Hepatocyte (in vitro differentiated cells): Measurements from ENCODE around the gene PKP4. TPM values are rescaled to one million over a fixed set of nuclear protein-coding genes. Genes with fewer than 3 reads are reported as not detected.

Experiments
- DNase-seq: peaks from one replicate; pipeline ENCODE4 v3.0.0-alpha.2; 2016; ENCODE audit warnings: low spot score
- H2AFZ ChIP-seq: fragments of 200-600 bp; sonication (generic); 2 replicates; pipeline ENCODE4 v1.6.0; 2016; ENCODE audit warnings: antibody characterized with exemption, mild to moderate bottlenecking
- H3K27ac ChIP-seq: fragments of 200-600 bp; sonication (generic); 2 replicates; pipeline ENCODE4 v1.5.1; 2016; ENCODE audit warnings: mild to moderate bottlenecking
- H3K27me3 ChIP-seq: fragments of 200-600 bp; sonication (generic); 2 replicates; pipeline ENCODE4 v1.6.1; 2016
- H3K36me3 ChIP-seq: fragments of 200-600 bp; sonication (generic); replicated peaks from 2 replicates; pipeline ENCODE4 v1.5.1; 2016; ENCODE audit warnings: low read depth; ENCODE audit not compliant: insufficient read depth
- H3K4me1 ChIP-seq: fragments of 200-600 bp; sonication (generic); 2 replicates; pipeline ENCODE4 v1.5.1; 2016; ENCODE audit warnings: mild to moderate bottlenecking, moderate library complexity; ENCODE audit not compliant: insufficient read depth
- H3K4me2 ChIP-seq: fragments of 200-600 bp; sonication (generic); 2 replicates; pipeline ENCODE4 v1.6.0; 2016
- H3K4me3 ChIP-seq: fragments of 200-600 bp; sonication (generic); 2 replicates; pipeline ENCODE4 v1.5.1; 2016; ENCODE audit warnings: mild to moderate bottlenecking
- H3K79me2 ChIP-seq: fragments of 200-600 bp; sonication (generic); 2 replicates; pipeline ENCODE4 v1.6.0; 2017; ENCODE audit warnings: mild to moderate bottlenecking
- H3K9me2 ChIP-seq: fragments of 200-600 bp; sonication (generic); replicated peaks from 2 replicates; pipeline ENCODE4 v1.6.0; 2017; ENCODE audit warnings: mild to moderate bottlenecking; ENCODE audit not compliant: insufficient read depth
- H3K9me3 ChIP-seq: fragments of 200-600 bp; sonication (generic); 2 replicates; pipeline ENCODE4 v1.5.1; 2016; ENCODE audit warnings: low read depth, mild to moderate bottlenecking
- H4K20me1 ChIP-seq: fragments of 200-600 bp; sonication (generic); 2 replicates; pipeline ENCODE4 v1.6.0; 2016; ENCODE audit warnings: mild to moderate bottlenecking; ENCODE audit not compliant: insufficient read depth, poor library complexity, severe bottlenecking
- CTCF ChIP-seq: fragments of 200-600 bp; sonication (generic); IDR thresholded peaks from 2 replicates; pipeline ENCODE4 v1.5.1; 2016; ENCODE audit warnings: antibody characterized with exemption, mild to moderate bottlenecking; ENCODE audit not compliant: poor library complexity
- EZH2 ChIP-seq: fragments of 200-600 bp; sonication (generic); IDR thresholded peaks from 2 replicates; pipeline ENCODE4 v1.6.1; 2016; ENCODE audit warnings: antibody characterized with exemption, mild to moderate bottlenecking, borderline replicate concordance
- EZH2phosphoT487 ChIP-seq: fragments of 200-600 bp; sonication (generic); IDR thresholded peaks from one replicate; pipeline ENCODE4 v1.6.1; 2018; ENCODE audit warnings: antibody characterized with exemption, mild to moderate bottlenecking, low read depth, moderate library complexity; ENCODE audit not compliant: unreplicated experiment, severe bottlenecking
- whole genome bisulfite sequencing: methylation state at CpG from one replicate; pipeline ENCODE4 v1.1.6; 2016; ENCODE audit warnings: low lambda C conversion rate; ENCODE audit errors: missing lambda C conversion rate; 5-methylcytosine and 5-hydroxymethylcytosine counted together
- polyA plus RNA-seq: library from polyadenylated mRNA; unstranded; fragments of >200 nt; fragmentation: Nextera tagmentation; extraction: Ambion mirVana; gene quantifications from 2 replicates; pipeline ENCODE4 v1.2.1, GENCODE V29; 2016
- total RNA-seq: library from RNA; depleted of rRNA; stranded (reverse); fragments of >200 nt; gene quantifications from 2 replicates; pipeline ENCODE4 v1.2.3, GENCODE V29; 2014

Gene PKP4
- total and polyA plus RNA-seq, 2 experiments from 2014 or later, result 10.6 to 32.2 TPM

- Histone ChIP-seq H3K27ac (no peak overlapping the region), H4K20me1 (no peaks in the 10 kb centered on the region), H3K27me3 (no peaks in the 10 kb centered on the region), H3K9me2 (no peaks in the 10 kb centered on the region), H3K36me3 (no peaks in the 10 kb centered on the region), H3K4me1 (no peaks in the 10 kb centered on the region), H3K4me2 (peak overlapping the region; percentile 3), H3K79me2 (no peaks in the 10 kb centered on the region), H3K4me3 (no peak overlapping the region), H3K9me3 (no peaks in the 10 kb centered on the region), H2AFZ (no peak overlapping the region)
- 65% methylated on average over 3 of the region's 3 CpGs for WGBS
- DNase-seq, result peak; percentile 25
- no peak for TF ChIP-seq EZH2
- TF ChIP-seq CTCF, result no peak
- TF ChIP-seq EZH2phosphoT487, result no peak
Measured at GRCh38 chr2:158600155-158600802, 143.5 kb downstream of the PKP4 start.

GRCh38 chr2:158602027-158602426 is 145.3 kb downstream of the PKP4 start:
- WGBS, result 60% methylated on average over 2 of the region's 2 CpGs
- TF ChIP-seq EZH2, result no peak
- no peak for TF ChIP-seq EZH2phosphoT487
- no peak for TF ChIP-seq CTCF
- Histone ChIP-seq H3K36me3 (no peaks in the 10 kb centered on the region), H3K4me2 (no peak overlapping the region), H3K27me3 (no peaks in the 10 kb centered on the region), H2AFZ (no peak overlapping the region), H4K20me1 (no peaks in the 10 kb centered on the region), H3K4me1 (no peaks in the 10 kb centered on the region), H3K79me2 (no peaks in the 10 kb centered on the region), H3K9me3 (no peaks in the 10 kb centered on the region), H3K27ac (no peak overlapping the region), H3K9me2 (no peaks in the 10 kb centered on the region), H3K4me3 (no peak overlapping the region)
- DNase-seq, result no peak

GRCh38 chr2:158603205-158603604 is 146.5 kb downstream of the PKP4 start:
- Histone ChIP-seq H3K4me3 (no peak overlapping the region), H3K9me3 (no peaks in the 10 kb centered on the region), H3K9me2 (no peaks in the 10 kb centered on the region), H3K27ac (no peak overlapping the region), H3K27me3 (no peaks in the 10 kb centered on the region), H4K20me1 (no peaks in the 10 kb centered on the region), H3K4me2 (no peak overlapping the region), H3K4me1 (no peaks in the 10 kb centered on the region), H3K36me3 (no peaks in the 10 kb centered on the region), H2AFZ (no peak overlapping the region), H3K79me2 (no peaks in the 10 kb centered on the region)
- DNase-seq, result no peak
- WGBS, result 97% methylated on average over 3 of the region's 3 CpGs
- TF ChIP-seq CTCF (no peak), EZH2phosphoT487 (no peak), EZH2 (no peak)
